Measurements from ENCODE around the gene FILIP1. TPM values are rescaled to one million over a fixed set of nuclear protein-coding genes. Genes with fewer than 3 reads are reported as not detected.

The FILIP1 gene
- total RNA-seq, 2 experiments from 2014 or later, result not detected

GRCh38 chr6:75347898-75348610 is 145.5 kb downstream of the FILIP1 start:
- Histone ChIP-seq H3K9me3 (ENCODE audit: low read length) (no peaks in the 10 kb centered on the region), H3K4me3 (ENCODE audit: low read depth, low read length, poor library complexity, severe bottlenecking) (no peak overlapping the region), H3K27ac (ENCODE audit: low read depth, low read length, poor library complexity, severe bottlenecking) (no peak overlapping the region), H4K20me1 (ENCODE audit: insufficient read depth, low read length) (no peaks in the 10 kb centered on the region), H2AFZ (ENCODE audit: low read length) (no peak overlapping the region), H3K4me1 (ENCODE audit: insufficient read depth, low read length, poor library complexity, severe bottlenecking) (no peaks in the 10 kb centered on the region), H3K4me2 (ENCODE audit: low read length) (no peak overlapping the region), H3K36me3 (ENCODE audit: insufficient read depth, low read length) (no peaks in the 10 kb centered on the region), H3K9me2 (ENCODE audit: insufficient read depth, low read length) (no peaks in the 10 kb centered on the region), H3K79me2 (ENCODE audit: insufficient read depth, low read depth, low read length) (no peaks in the 10 kb centered on the region)
- TF ChIP-seq EZH2phosphoT487 (IDR thresholded peaks at IDR 0.05; ENCODE audit: borderline replicate concordance, low read depth, low read length), result no peak
- no peak for TF ChIP-seq CTCF (conservative IDR thresholded peaks at IDR 0.05; ENCODE audit: low read length)
- intact Hi-C loops (cut with micrococcal nuclease; ENCODE audit: unreplicated experiment), result no loop called here
- ChIA-PET CTCF (ENCODE audit: unreplicated experiment) (no interaction called here), POLR2A (no interaction called here)
- no peak for DNase-seq (ENCODE audit: low spot score)
- no TSS peak for BruUV-seq (replicated peaks)

GRCh38 chr6:75345413-75345812 is 148.2 kb downstream of the FILIP1 start:
- no peak for DNase-seq (ENCODE audit: low spot score)
- Histone ChIP-seq H2AFZ (ENCODE audit: low read length) (no peak overlapping the region), H3K27ac (ENCODE audit: low read depth, low read length, poor library complexity, severe bottlenecking) (no peak overlapping the region), H3K9me2 (ENCODE audit: insufficient read depth, low read length) (no peaks in the 10 kb centered on the region), H3K79me2 (ENCODE audit: insufficient read depth, low read depth, low read length) (no peaks in the 10 kb centered on the region), H3K4me2 (ENCODE audit: low read length) (no peak overlapping the region), H3K36me3 (ENCODE audit: insufficient read depth, low read length) (no peaks in the 10 kb centered on the region), H3K4me3 (ENCODE audit: low read depth, low read length, poor library complexity, severe bottlenecking) (no peak overlapping the region), H4K20me1 (ENCODE audit: insufficient read depth, low read length) (no peaks in the 10 kb centered on the region), H3K9me3 (ENCODE audit: low read length) (no peaks in the 10 kb centered on the region), H3K4me1 (ENCODE audit: insufficient read depth, low read length, poor library complexity, severe bottlenecking) (no peaks in the 10 kb centered on the region)
- TF ChIP-seq EZH2phosphoT487 (IDR thresholded peaks at IDR 0.05; ENCODE audit: borderline replicate concordance, low read depth, low read length), result no peak
- no peak for TF ChIP-seq CTCF (conservative IDR thresholded peaks at IDR 0.05; ENCODE audit: low read length)
- POLR2A ChIA-PET, result no interaction called here
- no TSS peak for BruUV-seq (replicated peaks)
- intact Hi-C loops (cut with micrococcal nuclease; ENCODE audit: unreplicated experiment), result no loop called here
- CTCF ChIA-PET (ENCODE audit: unreplicated experiment), result no interaction called here

- H3K36me3 ChIP-seq (ENCODE audit: insufficient read depth, low read length), result no peaks in the 10 kb centered on the region
- ChIA-PET POLR2A (interaction anchor here (0.7 to 0.8 kb wide), 2 partner anchors 10 to 297 kb away, joined by 3 to 6 read pairs; no protein-coding TSS in a partner anchor), CTCF (ENCODE audit: unreplicated experiment) (no interaction called here)
Measured at GRCh38 chr6:75344455-75344854, 149.1 kb downstream of the FILIP1 start.

More at GRCh38 chr6:75344455-75344854, 149.1 kb downstream of the FILIP1 start:
- intact Hi-C loops (cut with micrococcal nuclease; ENCODE audit: unreplicated experiment), result no loop called here
- H3K4me1 ChIP-seq (ENCODE audit: insufficient read depth, low read length, poor library complexity, severe bottlenecking), result no peaks in the 10 kb centered on the region
- H2AFZ ChIP-seq (ENCODE audit: low read length), result no peak overlapping the region
- no peaks in the 10 kb centered on the region for H3K9me3 ChIP-seq (ENCODE audit: low read length)
- no peaks in the 10 kb centered on the region for H4K20me1 ChIP-seq (ENCODE audit: insufficient read depth, low read length)
- no TSS peak for BruUV-seq (replicated peaks)
- H3K27ac ChIP-seq (ENCODE audit: low read depth, low read length, poor library complexity, severe bottlenecking), result no peak overlapping the region
- H3K9me2 ChIP-seq (ENCODE audit: insufficient read depth, low read length), result no peaks in the 10 kb centered on the region
- TF ChIP-seq CTCF (conservative IDR thresholded peaks at IDR 0.05; ENCODE audit: low read length) (no peak), EZH2phosphoT487 (IDR thresholded peaks at IDR 0.05; ENCODE audit: borderline replicate concordance, low read depth, low read length) (no peak)
- no peaks in the 10 kb centered on the region for H3K79me2 ChIP-seq (ENCODE audit: insufficient read depth, low read depth, low read length)
- H3K4me3 ChIP-seq (ENCODE audit: low read depth, low read length, poor library complexity, severe bottlenecking), result no peak overlapping the region
- H3K4me2 ChIP-seq (ENCODE audit: low read length), result no peak overlapping the region
- no peak for DNase-seq (ENCODE audit: low spot score)

Measured in OCI-LY7 (cell line).